ENCODE data around the gene CDX4. TPM values are rescaled to one million over a fixed set of nuclear protein-coding genes. Genes with fewer than 3 reads are reported as not detected.

Gene CDX4
- total and polyA plus RNA-seq, 8 donors, result not detected

DNA sequence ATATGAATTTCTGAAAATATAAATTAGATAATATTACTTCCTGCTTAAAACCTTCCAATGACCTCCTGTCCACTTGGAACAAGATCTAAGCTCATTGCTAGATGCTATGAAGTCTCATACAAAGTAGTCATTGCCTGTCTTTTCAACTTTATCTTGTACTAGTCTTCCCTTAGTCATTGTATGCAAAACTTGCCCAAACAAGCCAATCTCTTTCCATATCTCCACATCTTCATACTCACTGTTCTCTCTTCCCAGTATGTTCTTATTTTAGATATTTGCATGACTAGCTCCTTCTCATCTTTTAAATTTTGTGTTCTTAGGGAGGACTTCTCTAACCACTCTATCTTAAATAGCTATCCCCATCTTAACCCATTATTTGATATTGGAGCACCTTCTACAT lies 33.9 kb upstream of the CDX4 start:
- TF ChIP-seq, protein P1, sequence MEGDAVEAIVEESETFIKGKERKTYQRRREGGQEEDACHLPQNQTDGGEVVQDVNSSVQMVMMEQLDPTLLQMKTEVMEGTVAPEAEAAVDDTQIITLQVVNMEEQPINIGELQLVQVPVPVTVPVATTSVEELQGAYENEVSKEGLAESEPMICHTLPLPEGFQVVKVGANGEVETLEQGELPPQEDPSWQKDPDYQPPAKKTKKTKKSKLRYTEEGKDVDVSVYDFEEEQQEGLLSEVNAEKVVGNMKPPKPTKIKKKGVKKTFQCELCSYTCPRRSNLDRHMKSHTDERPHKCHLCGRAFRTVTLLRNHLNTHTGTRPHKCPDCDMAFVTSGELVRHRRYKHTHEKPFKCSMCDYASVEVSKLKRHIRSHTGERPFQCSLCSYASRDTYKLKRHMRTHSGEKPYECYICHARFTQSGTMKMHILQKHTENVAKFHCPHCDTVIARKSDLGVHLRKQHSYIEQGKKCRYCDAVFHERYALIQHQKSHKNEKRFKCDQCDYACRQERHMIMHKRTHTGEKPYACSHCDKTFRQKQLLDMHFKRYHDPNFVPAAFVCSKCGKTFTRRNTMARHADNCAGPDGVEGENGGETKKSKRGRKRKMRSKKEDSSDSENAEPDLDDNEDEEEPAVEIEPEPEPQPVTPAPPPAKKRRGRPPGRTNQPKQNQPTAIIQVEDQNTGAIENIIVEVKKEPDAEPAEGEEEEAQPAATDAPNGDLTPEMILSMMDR (IDR thresholded peaks at IDR 0.05), result no peak
- Histone ChIP-seq H3K9me3 (peaks cover 0 to 7% of the 10 kb centered on the region in 2 donors), H3K27me3 (no peaks in the 10 kb centered on the region), H3K4me3 (no peak overlapping the region), H3K4me1 (no peaks in the 10 kb centered on the region), H3K36me3 (no peaks in the 10 kb centered on the region), H3K27ac (no peak overlapping the region)
- DNase-seq (no peak), ATAC-seq (no peak)
- intact Hi-C loops (cut with DNase I), result no loop called here

DNA sequence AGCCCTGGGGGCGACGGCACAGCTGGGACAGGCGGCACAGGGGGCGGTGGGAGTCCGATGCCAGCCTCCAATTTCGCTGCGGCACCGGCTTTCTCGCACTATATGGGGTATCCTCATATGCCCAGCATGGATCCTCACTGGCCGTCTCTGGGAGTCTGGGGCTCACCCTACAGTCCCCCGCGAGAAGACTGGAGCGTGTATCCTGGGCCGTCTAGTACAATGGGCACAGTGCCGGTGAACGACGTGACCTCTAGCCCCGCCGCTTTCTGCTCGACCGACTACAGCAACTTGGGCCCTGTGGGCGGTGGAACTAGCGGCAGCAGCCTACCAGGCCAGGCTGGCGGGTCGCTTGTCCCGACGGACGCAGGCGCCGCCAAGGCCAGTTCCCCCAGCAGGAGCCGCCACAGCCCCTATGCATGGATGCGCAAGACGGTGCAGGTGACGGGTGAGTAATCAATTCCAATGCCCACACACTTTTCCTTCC lies 500 bp downstream of the CDX4 start:
- intact Hi-C loops (cut with DNase I), result no loop called here
- no peak for ATAC-seq
- TF ChIP-seq, protein P1 (IDR thresholded peaks at IDR 0.05), result no peak

DNA sequence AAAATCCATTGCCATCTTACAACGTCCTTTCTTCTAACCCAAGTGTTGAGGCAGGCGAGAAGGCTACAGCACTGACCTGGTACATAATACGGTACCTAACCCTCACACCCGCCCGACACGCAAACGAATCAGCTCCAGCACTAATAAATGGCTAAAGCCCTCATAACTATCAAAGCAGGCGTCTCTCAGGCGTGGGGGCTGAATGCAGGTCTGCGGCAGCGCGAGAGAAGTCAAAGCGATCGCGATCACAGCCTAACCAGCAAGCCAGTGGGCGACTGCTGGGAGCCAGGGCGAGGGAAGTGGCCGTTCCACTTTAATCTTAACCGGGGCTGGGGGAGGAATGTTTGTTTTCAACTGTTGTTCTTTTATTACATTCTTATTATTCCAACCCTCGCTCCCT lies 1.5 kb downstream of the CDX4 start:
- Histone ChIP-seq H3K4me1 (no peaks in the 10 kb centered on the region), H3K36me3 (no peaks in the 10 kb centered on the region), H3K9me3 (no peaks in the 10 kb centered on the region), H3K27ac (no peak overlapping the region), H3K27me3 (peaks cover 40 to 42% of the 10 kb centered on the region in 2 donors), H3K4me3 (no peak overlapping the region)
- TF ChIP-seq, protein P1 (IDR thresholded peaks at IDR 0.05), result no peak
- ATAC-seq (no peak), DNase-seq (no peak)
- intact Hi-C loops (cut with DNase I), result no loop called here

More for the DNA sequence above, 500 bp downstream of the CDX4 start:
- no peak for DNase-seq
- no peaks in the 10 kb centered on the region for H3K4me1 ChIP-seq
- H3K9me3 ChIP-seq, result no peaks in the 10 kb centered on the region
- no peak overlapping the region for H3K27ac ChIP-seq
- no peaks in the 10 kb centered on the region for H3K36me3 ChIP-seq
- peaks cover 40 to 42% of the 10 kb centered on the region in 2 donors for H3K27me3 ChIP-seq
- no peak overlapping the region for H3K4me3 ChIP-seq

DNA sequence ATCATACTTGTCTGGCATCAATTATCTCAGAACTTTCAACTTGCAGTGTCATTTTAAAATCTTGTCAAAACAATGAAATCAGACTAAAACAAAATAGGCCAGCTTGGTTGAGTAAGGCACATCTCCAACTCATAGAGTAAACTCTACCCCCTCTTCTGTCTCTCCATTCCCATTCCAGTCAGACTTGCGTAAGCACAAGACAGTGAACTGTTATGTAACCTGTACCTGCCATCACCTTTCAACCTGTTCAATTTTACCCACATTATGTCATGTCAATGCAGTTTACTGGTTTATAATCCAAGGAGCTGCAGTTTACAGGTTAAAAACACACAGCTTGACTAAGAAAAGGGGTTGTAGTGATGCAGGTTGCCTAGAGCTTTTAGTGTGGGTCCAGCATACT lies 8.3 kb downstream of the CDX4 start:
- no peaks in the 10 kb centered on the region for H3K4me1 ChIP-seq
- no peaks in the 10 kb centered on the region for H3K36me3 ChIP-seq
- H3K4me3 ChIP-seq, result no peak overlapping the region
- H3K27ac ChIP-seq, result no peak overlapping the region
- ATAC-seq (no peak), DNase-seq (no peak)
- intact Hi-C loops (cut with DNase I), result no loop called here
- TF ChIP-seq, protein P1 (IDR thresholded peaks at IDR 0.05), result no peak
- H3K27me3 ChIP-seq, result peaks cover 0 to 11% of the 10 kb centered on the region in 2 donors
- H3K9me3 ChIP-seq, result no peaks in the 10 kb centered on the region

DNA sequence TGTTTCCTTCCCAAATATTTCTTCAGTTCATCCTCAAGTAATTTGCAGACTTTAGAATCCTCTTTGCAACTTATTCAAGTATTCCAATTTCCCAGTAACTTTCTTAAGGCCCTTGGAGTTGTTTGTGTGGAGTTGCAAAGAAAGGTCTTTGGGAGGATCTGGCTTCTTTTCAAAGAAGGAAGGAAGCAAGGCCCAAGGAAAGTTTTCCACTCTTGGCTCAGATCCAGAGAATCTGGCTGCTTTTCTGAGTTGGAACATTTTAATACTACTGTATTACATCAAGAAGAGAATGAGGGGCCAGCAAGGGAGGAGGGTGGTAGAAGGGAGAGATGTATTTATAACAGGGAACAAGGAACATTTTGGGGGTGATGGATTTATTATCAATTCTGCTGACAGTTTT lies 10.5 kb downstream of the CDX4 start:
- H3K27me3 ChIP-seq, result no peaks in the 10 kb centered on the region
- ATAC-seq (no peak), DNase-seq (peak in 2 of 4 donors; percentile 33 to 55)
- no peak overlapping the region for H3K4me3 ChIP-seq
- H3K9me3 ChIP-seq, result no peaks in the 10 kb centered on the region
- H3K4me1 ChIP-seq, result no peaks in the 10 kb centered on the region
- intact Hi-C loops (cut with DNase I), result no loop called here
- no peak overlapping the region for H3K27ac ChIP-seq
- TF ChIP-seq, protein P1 (IDR thresholded peaks at IDR 0.05), result no peak
- H3K36me3 ChIP-seq, result no peaks in the 10 kb centered on the region
